Right forelimb (tissue), 1 donor: ENCODE results near the gene DUSP8.
"Not testable (repeated sequence)": the region's sequence is repeated elsewhere in the genome, so short reads cannot be mapped to it uniquely, and the experiment has no call there.

Source experiments
- DNase-seq: peaks from one replicate; pipeline ENCODE4 v3.0.0-alpha.2; 2018

The DUSP8 gene

GRCh38 chr11:1589191-1589963 is 17.3 kb upstream of the DUSP8 start:
- not testable (repeated sequence) for DNase-seq

- DNase-seq: no peak
Observed at GRCh38 chr11:1586699-1587098, 14.6 kb upstream of the DUSP8 start.

GRCh38 chr11:1584661-1585370 is 12.7 kb upstream of the DUSP8 start, which contains the start of gene KRTAP5-1:
Gene KRTAP5-1 (minus strand): TSS chr11:1585283. CDS start chr11:1585249, 34 bp downstream.
- DNase-seq: not testable (repeated sequence)

DNA sequence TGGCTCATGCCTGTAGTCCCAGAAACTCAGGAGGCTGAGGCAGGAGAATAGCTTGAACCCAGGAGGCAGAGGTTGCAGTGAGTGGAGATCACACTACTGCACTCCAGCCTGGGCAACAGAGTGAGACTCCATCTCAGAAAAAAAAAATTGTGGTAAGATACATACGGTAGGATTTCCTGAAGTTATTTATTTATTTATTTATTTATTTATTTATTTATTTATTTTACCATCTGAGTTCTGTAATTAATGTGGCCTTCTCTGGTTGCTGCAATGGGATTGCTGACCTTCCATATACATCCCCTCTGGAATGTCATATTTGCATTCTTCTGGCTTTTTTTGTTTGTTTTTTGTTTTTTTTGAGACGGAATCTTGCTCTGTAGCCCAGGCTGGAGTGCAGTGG is 10.8 kb upstream of the DUSP8 start:
- not testable (repeated sequence) for DNase-seq

- DNase-seq: no peak
Observed at GRCh38 chr11:1581976-1582375, 9.9 kb upstream of the DUSP8 start.

DNA sequence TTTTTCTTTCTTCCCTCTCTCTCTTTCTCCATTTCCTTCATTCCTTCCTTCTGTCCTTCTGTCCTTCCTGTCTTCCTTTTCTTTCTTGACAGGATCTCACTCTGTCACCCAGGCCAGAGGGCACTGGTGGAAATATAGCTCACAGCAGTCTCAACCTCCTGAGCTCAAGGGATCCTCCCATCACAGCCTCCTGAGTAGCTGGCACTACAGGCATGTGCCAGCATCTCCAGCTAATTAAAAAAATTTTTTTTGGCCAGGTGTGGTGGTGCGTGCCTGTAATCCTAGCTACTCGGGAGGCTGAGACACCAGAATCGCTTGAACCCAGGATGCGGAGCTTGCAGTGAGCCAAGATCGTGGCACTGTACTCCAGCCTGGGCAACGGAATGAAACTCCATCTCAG is 4.8 kb upstream of the DUSP8 start:
- no peak for DNase-seq

DNA sequence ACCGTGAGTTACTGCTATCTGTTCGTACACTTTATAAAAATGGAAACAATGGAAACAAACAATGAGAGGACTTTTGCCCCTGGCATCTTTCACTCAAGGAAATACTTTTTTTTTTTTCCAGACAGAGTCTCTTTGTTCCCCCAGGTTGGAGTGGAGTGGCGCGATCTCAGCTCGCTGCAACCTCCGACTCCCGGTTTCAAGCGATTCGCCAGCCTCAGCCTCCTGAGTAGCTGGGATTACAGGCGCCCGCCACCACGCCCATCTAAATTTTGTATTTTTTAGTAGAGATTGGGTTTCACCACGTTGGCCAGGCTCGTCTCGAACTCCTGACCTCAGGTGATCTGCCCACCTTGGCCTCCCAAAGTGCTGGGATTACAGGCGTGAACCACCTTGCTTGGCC is 3.7 kb upstream of the DUSP8 start:
- not testable (repeated sequence) for DNase-seq

GRCh38 chr11:1574933-1575242 is 2.8 kb upstream of the DUSP8 start:
- no peak for DNase-seq

DNA sequence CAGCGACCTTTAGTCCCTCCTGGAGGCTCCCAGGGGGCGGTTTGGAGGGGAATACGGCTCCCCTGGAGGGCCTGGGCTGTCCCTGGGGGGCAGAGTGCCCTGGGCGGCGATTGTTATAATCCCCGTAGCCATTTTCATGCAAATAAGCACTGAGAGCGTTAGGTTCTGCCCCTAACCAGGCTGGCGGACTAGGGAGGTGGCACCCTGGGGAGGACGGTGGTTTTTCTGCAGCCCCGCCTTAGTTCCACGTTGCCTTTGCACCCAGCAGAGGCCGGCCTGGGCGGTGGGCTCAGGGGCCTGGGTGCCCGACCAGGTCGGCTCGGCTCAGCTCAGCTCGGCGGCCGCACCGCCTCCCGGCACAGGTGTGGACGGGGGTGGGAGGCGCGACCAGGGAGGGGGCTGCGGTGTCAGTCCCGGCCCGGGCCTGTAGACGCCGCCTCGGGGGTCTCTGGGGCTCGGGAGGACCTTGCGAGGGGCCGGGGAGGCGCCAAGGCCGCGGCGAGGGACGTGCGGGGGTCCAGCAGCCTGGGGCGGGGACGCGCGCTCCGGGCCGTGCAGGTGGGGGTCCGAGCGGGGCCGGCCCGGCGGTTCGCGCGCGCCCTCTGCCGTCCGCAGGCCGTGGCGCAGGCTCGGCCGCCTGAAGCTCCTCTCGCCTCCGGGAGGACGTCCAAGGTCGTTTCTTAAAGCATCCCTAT is 2.3 kb upstream of the DUSP8 start:
- peak; percentile 73 for DNase-seq

- no peak for DNase-seq
Observed at GRCh38 chr11:1573903-1574237, 1.8 kb upstream of the DUSP8 start.

DNA sequence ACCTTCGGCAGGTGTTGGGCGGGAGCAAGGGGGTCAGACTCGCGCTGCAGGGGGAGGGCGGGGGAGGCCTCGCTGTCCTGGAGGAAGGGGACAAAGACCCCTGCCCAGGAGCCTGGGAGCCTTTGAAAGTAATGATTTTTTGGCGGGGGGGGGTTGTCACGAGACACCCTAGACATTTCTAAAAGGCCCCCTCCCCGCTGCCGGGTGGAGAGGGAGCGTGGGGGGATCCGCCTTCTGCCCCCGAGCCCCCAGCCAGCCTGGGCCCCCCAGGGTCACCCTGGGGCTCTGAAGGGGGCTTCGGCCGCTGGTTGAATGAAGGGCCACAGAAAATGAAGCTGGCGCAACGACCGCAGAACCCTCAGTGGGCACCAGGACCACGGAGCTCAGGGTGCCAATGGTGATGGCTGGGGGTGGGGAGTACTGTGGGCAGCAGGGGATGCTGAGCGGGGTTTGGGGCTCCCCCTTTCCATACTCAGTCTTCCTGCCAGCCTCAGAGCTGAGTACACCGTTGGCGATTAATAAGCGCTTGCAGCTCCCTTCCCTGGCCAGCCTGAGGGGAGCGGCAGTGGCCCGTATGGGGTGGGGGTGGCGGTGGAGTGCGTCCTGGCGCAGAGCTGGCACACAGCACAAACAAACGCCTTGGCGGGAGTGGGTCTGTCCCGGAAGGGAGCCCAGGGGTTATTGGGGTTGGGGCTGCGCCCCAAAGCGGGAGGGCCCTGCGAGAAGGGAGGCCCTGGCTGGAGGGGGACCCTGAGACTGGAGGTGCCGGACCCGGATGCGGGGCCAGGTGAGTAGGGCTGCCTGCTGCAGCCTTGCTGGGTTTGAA is 1.2 kb upstream of the DUSP8 start:
- DNase-seq: peak; percentile 41

GRCh38 chr11:1571760-1572196 is 293 bp downstream of the DUSP8 start:
- DNase-seq: no peak

- peak; percentile 58 for DNase-seq
Observed at GRCh38 chr11:1570896-1571759, 943 bp downstream of the DUSP8 start.

- no peak for DNase-seq
Observed at GRCh38 chr11:1570531-1570895, 1.6 kb downstream of the DUSP8 start.

DNA sequence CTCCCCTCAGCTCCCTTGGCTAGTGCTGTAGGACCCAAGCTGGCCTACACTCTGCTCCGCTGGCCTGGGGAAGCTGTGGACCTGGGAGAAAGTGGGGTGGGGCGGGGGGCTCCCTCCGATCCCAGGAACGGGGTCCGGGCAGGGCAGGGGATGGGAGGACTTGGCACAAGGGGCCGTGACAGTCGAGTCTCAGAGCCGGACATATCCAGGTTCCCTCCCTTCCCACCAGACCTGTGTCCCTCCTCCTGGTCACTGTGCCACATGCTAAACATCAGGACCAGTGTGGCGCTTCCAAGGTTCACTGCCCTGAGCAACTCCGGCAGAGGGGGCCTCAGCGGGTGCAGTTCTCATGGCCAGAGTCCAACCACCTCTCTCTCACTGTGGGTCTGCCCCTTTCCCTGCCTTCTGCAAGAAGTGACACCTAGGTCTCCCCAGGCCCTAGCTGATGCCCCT is 2.0 kb downstream of the DUSP8 start:
- peak; percentile 44 for DNase-seq

DNA sequence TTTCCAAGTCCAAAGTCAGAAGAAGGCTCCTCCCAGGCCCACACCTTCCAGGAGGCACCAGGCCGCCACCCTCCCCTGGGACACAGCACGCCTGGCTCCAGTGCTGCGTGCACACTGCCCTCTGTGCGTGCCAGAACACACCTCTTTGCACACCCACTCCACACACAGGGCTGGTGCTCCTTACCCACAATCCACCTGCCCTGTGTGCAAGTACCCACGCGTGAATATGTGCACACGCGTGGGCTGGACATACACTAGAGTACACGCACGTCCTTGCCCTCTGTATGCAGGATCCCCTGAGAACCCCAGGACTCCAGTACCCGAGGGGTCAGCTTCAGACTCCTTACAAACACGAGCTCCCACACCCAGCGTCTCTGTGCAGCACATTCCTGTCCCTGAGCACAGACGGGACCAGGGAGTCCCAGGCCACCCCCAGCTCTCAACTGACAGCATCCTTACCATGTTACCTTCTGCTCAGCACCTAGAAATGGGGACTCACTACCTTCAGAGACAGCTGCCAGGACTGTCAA is 2.8 kb downstream of the DUSP8 start:
- DNase-seq: peak; percentile 35

DNA sequence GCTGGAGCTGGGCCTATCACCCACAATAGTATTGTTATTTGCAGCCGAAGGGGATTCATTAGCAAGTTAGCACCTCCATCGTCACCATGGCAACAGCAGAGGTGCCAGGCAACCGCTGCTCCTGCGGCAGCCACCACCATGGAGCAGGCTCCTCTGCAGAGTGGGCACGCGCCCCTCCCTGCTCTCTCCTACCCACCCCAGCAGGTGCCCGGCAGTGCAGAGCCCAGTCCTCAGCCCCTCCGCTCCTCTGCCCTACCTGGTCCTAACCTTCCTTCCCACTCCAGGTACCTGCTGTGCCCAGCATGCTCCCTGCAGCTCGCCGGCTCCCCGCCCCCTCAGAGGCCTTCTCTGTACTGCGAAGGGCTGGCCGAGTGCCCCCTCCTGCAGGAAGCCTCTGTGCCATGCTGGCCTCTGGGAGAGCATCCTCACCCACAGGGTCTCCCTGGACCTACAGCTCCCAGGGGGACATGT is 3.6 kb downstream of the DUSP8 start:
- DNase-seq: no peak

DNA sequence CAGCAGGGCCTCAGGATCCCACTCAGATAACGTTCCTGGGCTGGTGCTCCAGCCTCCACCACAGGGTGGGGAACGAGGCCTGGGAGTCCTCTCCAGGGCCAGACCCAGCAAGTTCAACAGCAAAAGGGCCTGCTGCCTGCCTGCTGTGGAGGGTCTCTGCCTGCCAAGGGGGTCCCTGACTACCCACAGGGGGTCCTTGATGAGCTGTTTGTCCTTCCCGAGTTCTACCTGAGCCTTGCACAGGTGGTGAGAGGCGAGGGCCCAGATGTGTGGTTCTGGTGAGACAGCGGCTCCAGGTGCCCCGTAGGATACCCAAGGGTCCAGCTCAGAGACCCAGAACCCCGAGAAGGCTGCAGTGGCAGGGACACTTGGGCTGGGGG is 4.4 kb downstream of the DUSP8 start:
- DNase-seq: no peak

DNA sequence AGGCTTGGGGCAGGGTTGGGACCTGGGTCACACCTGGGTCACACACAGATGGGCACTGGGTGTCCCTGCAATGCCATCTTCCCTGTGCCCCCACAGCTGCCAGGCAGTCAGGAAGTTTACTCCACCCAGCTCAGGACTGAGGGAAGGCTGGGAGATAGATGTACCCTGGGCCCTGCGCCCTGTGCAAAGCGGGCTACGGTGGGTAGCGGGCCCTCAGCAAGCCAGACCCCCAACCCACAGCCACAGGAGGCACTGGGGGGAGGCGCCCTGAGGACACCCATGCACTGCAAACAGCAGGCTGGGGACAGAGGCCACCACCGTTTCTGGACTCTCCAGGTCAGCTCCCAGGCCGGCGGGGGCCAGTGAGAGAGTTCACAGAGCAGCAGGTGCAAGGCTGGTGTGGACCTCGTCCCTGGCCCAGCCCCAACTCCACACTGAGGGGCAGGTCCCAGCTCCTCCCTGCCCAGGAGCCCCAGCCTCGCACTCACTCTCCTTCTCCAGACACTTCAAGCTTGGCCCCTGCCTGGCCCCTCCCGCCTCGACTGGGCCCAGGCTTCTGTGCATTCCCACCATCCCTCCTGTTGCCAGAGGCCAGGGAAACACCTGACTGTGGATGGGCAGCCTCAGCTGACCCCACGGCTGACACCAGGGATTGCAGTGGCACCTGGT is 4.9 kb downstream of the DUSP8 start:
- no peak for DNase-seq

- DNase-seq: peak; percentile 31
Observed at GRCh38 chr11:1566381-1567051, 5.6 kb downstream of the DUSP8 start.

DNA sequence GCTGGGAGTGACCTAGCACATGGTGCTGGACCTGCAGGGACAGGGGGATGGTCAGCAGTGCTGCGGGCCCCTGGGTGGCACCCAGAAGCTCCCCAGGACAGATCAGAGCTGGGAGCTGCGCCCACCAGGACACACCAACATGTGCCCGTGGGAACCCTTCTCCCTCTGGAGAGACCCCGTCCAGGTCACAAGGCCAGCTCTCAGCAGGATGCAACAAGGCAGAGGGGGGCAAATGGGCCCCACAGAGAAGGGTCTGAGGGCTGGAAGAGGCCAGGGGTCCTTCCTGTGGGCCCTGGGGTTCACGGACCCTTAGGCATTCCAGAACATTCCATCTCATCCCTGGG is 6.2 kb downstream of the DUSP8 start:
- no peak for DNase-seq
